Immature natural killer cell (primary cell): ENCODE data around the gene TMEM192. TPM values are rescaled to one million over a fixed set of nuclear protein-coding genes. Genes with fewer than 3 reads are reported as not detected.

Experiments
- polyA plus RNA-seq, 3 donors: library from polyadenylated mRNA; unstranded; fragments of 300-500 nt; fragmentation: Illumina TruSeq; gene quantifications; one replicate each; pipeline ENCODE4 v1.2.3, GENCODE V29; 2021

The TMEM192 gene
- polyA plus RNA-seq, 3 donors from 2014 or later = 12.0 to 33.2 (median 26.0) TPM

Other genes with a start within 250 kb of the TMEM192 start
- not detected for gene APELA, start 235.7 kb downstream of the TMEM192 start, polyA plus RNA-seq
- gene TRIM61, start 135.2 kb downstream of the TMEM192 start, polyA plus RNA-seq = 1 to 10 TPM in 2 of 3 donors, not detected in 1; 1.8 to 2.5 TPM
- not detected for gene TRIM60, start 80.9 kb downstream of the TMEM192 start, polyA plus RNA-seq
- gene TRIM75, start 59.0 kb downstream of the TMEM192 start, polyA plus RNA-seq = not detected
- 1 to 10 TPM; 2.6 to 4.0 (median 3.5) TPM for gene KLHL2, start 94.7 kb upstream of the TMEM192 start, polyA plus RNA-seq
- 10 to 100 TPM; 22.2 to 23.8 (median 22.5) TPM for gene MSMO1, start 214.8 kb upstream of the TMEM192 start, polyA plus RNA-seq